SU-DHL-6 (cell line): Measurements from ENCODE around the gene CCDC9B.
A peak's percentile ranks its signal among the peaks of the same experiment; 100 is the strongest.

Experiments used
- H2AFZ ChIP-seq: fragments of 200-600 bp; sonication (generic); 2 replicates; pipeline ENCODE4 v1.6.1; 2014; ENCODE audit warnings: low read depth, mild to moderate bottlenecking, moderate library complexity, mixed read lengths, antibody characterized with exemption, low read length; ENCODE audit not compliant: severe bottlenecking
- H3F3A ChIP-seq: fragments of 200-600 bp; shearing (Covaris generic); 2 replicates; pipeline ENCODE4 v1.6.0; 2016; ENCODE audit warnings: antibody characterized with exemption, mild to moderate bottlenecking; ENCODE audit not compliant: insufficient read depth
- H3K27ac ChIP-seq: fragments of 200-600 bp; sonication (generic); 2 replicates; pipeline ENCODE4 v1.5.1; 2016; ENCODE audit warnings: low read depth, mild to moderate bottlenecking, low read length, moderate library complexity, mixed read lengths
- H3K27me3 ChIP-seq: fragments of 200-600 bp; sonication (generic), shearing (Covaris generic); 2 replicates; pipeline ENCODE4 v1.6.0; 2014; ENCODE audit warnings: mild to moderate bottlenecking, low read length
- H3K36me3 ChIP-seq: fragments of 200-600 bp; sonication (generic); 2 replicates; pipeline ENCODE4 v1.6.1; 2014; ENCODE audit warnings: mild to moderate bottlenecking, low read length, mixed read lengths
- H3K4me2 ChIP-seq: fragments of 300-600, 200-600 bp; shearing (Covaris generic), sonication (generic); 2 replicates; pipeline ENCODE4 v1.6.0; 2014; ENCODE audit warnings: low read length, low read depth, mild to moderate bottlenecking; ENCODE audit not compliant: poor library complexity, severe bottlenecking
- H3K4me3 ChIP-seq: fragments of 200-600 bp; sonication (generic); 2 replicates; pipeline ENCODE4 v1.5.1; 2014; ENCODE audit warnings: antibody characterized with exemption, low read length, mild to moderate bottlenecking, mixed read lengths; ENCODE audit not compliant: insufficient read depth, poor library complexity, severe bottlenecking
- H3K79me2 ChIP-seq: fragments of 200-600 bp; sonication (generic); 2 replicates; pipeline ENCODE4 v1.6.1; 2014; ENCODE audit warnings: mild to moderate bottlenecking, low read length, moderate library complexity; ENCODE audit not compliant: insufficient read depth
- H3K9ac ChIP-seq: fragments of 200-600 bp; sonication (generic); 2 replicates; pipeline ENCODE4 v1.7.0; 2014; ENCODE audit warnings: mild to moderate bottlenecking, low read length
- H3K9me2 ChIP-seq: fragments of 200-600 bp; sonication (generic); replicated peaks from 2 replicates; pipeline ENCODE4 v1.6.1; 2014; ENCODE audit warnings: low read length; ENCODE audit not compliant: insufficient read depth
- H3K9me3 ChIP-seq: fragments of 200-600 bp; sonication (generic); 2 replicates; pipeline ENCODE4 v1.6.1; 2014; ENCODE audit warnings: low read length, mixed read lengths; ENCODE audit not compliant: insufficient read depth
- H4K20me1 ChIP-seq: fragments of 200-600 bp; sonication (generic); 2 replicates; pipeline ENCODE4 v1.6.1; 2014; ENCODE audit warnings: low read depth, mild to moderate bottlenecking, antibody characterized with exemption, low read length, moderate library complexity, mixed read lengths
- CTCF ChIP-seq: fragments of 200-600 bp; sonication (generic); IDR thresholded peaks from one replicate; pipeline ENCODE4 v1.5.1; 2017; ENCODE audit warnings: antibody characterized with exemption, mild to moderate bottlenecking, low read length, moderate library complexity; ENCODE audit not compliant: insufficient read depth, poor library complexity, severe bottlenecking
- EZH2phosphoT487 ChIP-seq: fragments of 200-600 bp; sonication (generic), shearing (Covaris generic); conservative IDR thresholded peaks from 2 replicates; pipeline ENCODE4 v1.6.1; 2018; ENCODE audit warnings: mild to moderate bottlenecking, antibody characterized with exemption, low read length, moderate library complexity, mixed read lengths

Gene CCDC9B

DNA sequence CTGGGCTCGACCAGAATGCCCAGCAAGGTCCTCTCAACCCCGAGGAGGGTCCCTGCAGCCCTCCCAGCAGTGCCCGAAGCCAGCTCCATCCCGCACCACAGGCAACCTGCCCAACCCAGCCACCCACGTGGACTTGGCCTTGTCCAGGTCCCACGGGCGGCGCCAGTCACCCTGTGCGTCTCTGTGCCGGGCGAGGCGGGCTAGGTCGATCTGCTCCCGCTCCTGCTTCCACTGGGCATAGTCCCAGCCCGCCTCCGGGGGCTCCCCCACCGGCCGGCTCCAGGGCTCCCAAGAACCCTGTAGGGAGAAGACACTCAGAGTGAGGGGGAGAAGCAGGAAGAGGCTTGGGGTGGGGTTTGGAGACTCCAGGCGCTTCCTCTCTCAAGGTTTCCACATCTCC, 3.1 kb downstream of the CCDC9B start:
- H3K9me3 ChIP-seq = no peaks in the 10 kb centered on the region
- H3K9ac ChIP-seq = no peak overlapping the region
- no peak overlapping the region for H3K4me3 ChIP-seq
- no peaks in the 10 kb centered on the region for H3K9me2 ChIP-seq
- no peaks in the 10 kb centered on the region for H4K20me1 ChIP-seq
- H3F3A ChIP-seq = no peaks in the 10 kb centered on the region
- no peak overlapping the region for H3K27ac ChIP-seq
- H3K79me2 ChIP-seq = no peaks in the 10 kb centered on the region
- H3K36me3 ChIP-seq = no peaks in the 10 kb centered on the region
- peak overlapping the region; percentile 20 for H3K4me2 ChIP-seq
- TF ChIP-seq CTCF (no peak), EZH2phosphoT487 (no peak)
- H3K27me3 ChIP-seq = no peaks in the 10 kb centered on the region
- H2AFZ ChIP-seq = no peak overlapping the region

DNA sequence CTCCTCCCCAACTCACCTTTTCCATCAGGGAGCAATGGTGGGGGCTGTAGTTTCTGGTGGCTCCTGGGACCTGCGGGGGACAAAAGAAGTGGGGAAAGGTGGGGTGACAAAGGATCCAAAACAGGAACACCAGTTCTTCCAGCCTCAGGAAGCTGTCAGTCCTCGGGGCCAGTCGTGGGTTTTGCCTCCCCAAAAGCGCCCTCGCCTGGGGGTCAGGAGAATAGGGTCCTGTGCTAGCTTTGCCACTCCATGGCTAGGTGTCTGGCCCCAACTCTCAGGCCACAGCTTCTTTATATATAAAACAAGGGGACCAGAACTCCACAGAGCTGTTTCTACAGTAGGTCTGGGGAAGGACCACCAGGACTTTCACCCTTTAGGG, 4.0 kb downstream of the CCDC9B start:
- H3K9me3 ChIP-seq = no peaks in the 10 kb centered on the region
- H3K27ac ChIP-seq = no peak overlapping the region
- no peak overlapping the region for H3K4me3 ChIP-seq
- no peak overlapping the region for H2AFZ ChIP-seq
- no peaks in the 10 kb centered on the region for H3K79me2 ChIP-seq
- no peaks in the 10 kb centered on the region for H4K20me1 ChIP-seq
- peak; percentile 47 for TF ChIP-seq CTCF
- TF ChIP-seq EZH2phosphoT487 = no peak
- H3K9me2 ChIP-seq = no peaks in the 10 kb centered on the region
- H3K27me3 ChIP-seq = no peaks in the 10 kb centered on the region
- no peak overlapping the region for H3K4me2 ChIP-seq
- H3K9ac ChIP-seq = no peak overlapping the region
- no peaks in the 10 kb centered on the region for H3F3A ChIP-seq
- no peaks in the 10 kb centered on the region for H3K36me3 ChIP-seq

DNA sequence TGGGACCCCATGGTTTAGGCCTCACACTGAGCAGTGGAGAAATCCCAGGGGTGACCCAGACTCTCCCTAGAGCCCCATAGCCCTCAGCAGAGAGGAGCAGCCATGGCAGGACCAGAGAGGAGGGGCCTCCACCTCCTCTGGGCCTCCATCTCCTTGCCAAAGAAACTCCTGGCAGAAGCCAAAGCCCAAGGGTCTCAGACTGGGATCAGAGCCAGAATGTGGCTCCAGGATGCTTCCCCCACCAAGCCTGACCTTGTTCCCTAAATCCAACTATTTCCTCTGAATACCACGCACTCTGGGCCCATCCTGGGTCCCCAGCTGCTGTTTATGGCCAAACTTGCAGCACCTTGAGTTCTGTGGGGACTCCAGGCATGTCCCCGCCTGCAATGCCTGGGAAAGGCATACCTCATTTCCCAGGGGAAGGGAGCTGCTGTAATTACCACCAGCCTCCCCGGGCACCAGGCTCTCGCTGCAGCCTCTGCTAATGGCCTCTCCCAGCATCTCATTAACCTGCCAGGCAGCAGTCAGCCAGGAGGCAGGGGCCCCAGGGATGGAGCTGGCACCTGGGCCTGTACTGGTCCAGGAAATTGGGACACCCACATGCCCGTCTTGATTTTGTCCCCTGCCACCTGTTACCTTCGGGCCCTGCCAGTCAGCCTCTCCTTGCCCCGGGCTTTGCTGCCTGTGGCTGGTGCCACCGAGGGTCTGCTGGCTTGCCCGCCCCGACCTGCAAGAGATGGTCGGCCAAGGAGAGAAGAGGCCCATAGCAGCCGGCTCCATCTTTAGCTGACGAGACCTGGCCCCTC, 4.6 kb downstream of the CCDC9B start:
- Histone ChIP-seq H3K9me3 (no peaks in the 10 kb centered on the region), H3K27me3 (no peaks in the 10 kb centered on the region), H3K4me2 (no peak overlapping the region), H3K79me2 (no peaks in the 10 kb centered on the region), H3K36me3 (no peaks in the 10 kb centered on the region), H3K9ac (no peak overlapping the region), H3K27ac (no peak overlapping the region), H3F3A (no peaks in the 10 kb centered on the region), H3K4me3 (no peak overlapping the region), H3K9me2 (no peaks in the 10 kb centered on the region), H4K20me1 (no peaks in the 10 kb centered on the region), H2AFZ (no peak overlapping the region)
- TF ChIP-seq EZH2phosphoT487 (no peak), CTCF (no peak)
